IMR-90 (cell line): Measurements from ENCODE around the gene SOX12. TPM values are rescaled to one million over a fixed set of nuclear protein-coding genes. Genes with fewer than 3 reads are reported as not detected.

Experiments
- ATAC-seq: fragments of 200-7000 bp; cut with Tn5 transposase; 2 replicates; pipeline ENCODE4 v1.9.1; 2020; ENCODE audit warnings: low read depth, mild to moderate bottlenecking, moderate library complexity
- BruUV-seq: library from RNA; stranded (reverse); fragments of 400-500 nt; replicated peaks from 2 replicates; lab custom pipeline; 2021; lab: Mats Ljungman, UMichigan
- CTCF ChIA-PET: fragments of 300-600 bp; formaldehyde crosslinking; extraction: SDS; loops from one replicate; lab custom pipeline; 2021; ENCODE audit warnings: antibody characterized with exemption; lab: Yijun Ruan, JAX
- POLR2A ChIA-PET: fragments of 300-600 bp; sonication (Branson Sonifier 250); formaldehyde crosslinking; loops from one replicate; lab custom pipeline; 2022; ENCODE audit warnings: antibody characterized with exemption; ENCODE audit not compliant: unreplicated experiment; lab: Charles Lee
- DNase-seq: peaks from one replicate; pipeline ENCODE4 v3.0.0; 2013
- H2AFZ ChIP-seq: replicated peaks from 2 replicates; pipeline ENCODE3; 2013; ENCODE audit warnings: low read length, mild to moderate bottlenecking; ENCODE audit not compliant: poor library complexity
- H2AK5ac ChIP-seq: 2 replicates; pipeline ENCODE4 v1.6.1; 2013; ENCODE audit warnings: low read depth, low read length, inconsistent platforms
- H2AK9ac ChIP-seq: replicated peaks from 2 replicates; pipeline ENCODE3; 2013; ENCODE audit warnings: mild to moderate bottlenecking, low read depth, low read length, moderate library complexity; ENCODE audit not compliant: poor library complexity
- H2BK120ac ChIP-seq: 2 replicates; pipeline ENCODE4 v1.6.1; 2013; ENCODE audit warnings: low read depth, low read length, inconsistent platforms
- H2BK15ac ChIP-seq: 3 replicates; pipeline ENCODE4 v1.6.1; 2013; ENCODE audit warnings: low read depth, low read length, inconsistent platforms
- H2BK20ac ChIP-seq: 2 replicates; pipeline ENCODE4 v1.6.1; 2013; ENCODE audit warnings: low read depth, mild to moderate bottlenecking, inconsistent platforms, low read length, moderate library complexity
- H2BK5ac ChIP-seq: 2 replicates; pipeline ENCODE4 v1.6.1; 2013; ENCODE audit warnings: mild to moderate bottlenecking, low read depth, low read length, inconsistent platforms; ENCODE audit not compliant: poor library complexity, severe bottlenecking
- H3K14ac ChIP-seq: replicated peaks from 2 replicates; pipeline ENCODE4 v1.6.1; 2013; ENCODE audit warnings: low read depth, low read length, inconsistent platforms
- H3K18ac ChIP-seq: 2 replicates; pipeline ENCODE4 v1.6.1; 2013; ENCODE audit warnings: low read depth, low read length, control low read depth
- H3K23ac ChIP-seq: 2 replicates; pipeline ENCODE4 v1.6.1; 2013; ENCODE audit warnings: low read depth, low read length, inconsistent platforms
- H3K27ac ChIP-seq: 2 replicates; pipeline ENCODE4 v1.5.1; 2013; ENCODE audit warnings: mild to moderate bottlenecking, control low read depth, low read length; ENCODE audit not compliant: insufficient read depth
- H3K27me3 ChIP-seq: 2 replicates; pipeline ENCODE4 v1.6.1; 2013; ENCODE audit warnings: low read length; ENCODE audit not compliant: control insufficient read depth, insufficient read depth
- H3K36me3 ChIP-seq: 2 replicates; pipeline ENCODE4 v1.6.1; 2013; ENCODE audit warnings: low read length, mixed read lengths; ENCODE audit not compliant: control insufficient read depth, insufficient read depth
- H3K4ac ChIP-seq: 2 replicates; pipeline ENCODE4 v1.6.1; 2013; ENCODE audit warnings: low read depth, low read length, inconsistent platforms
- H3K4me1 ChIP-seq: 2 replicates; pipeline ENCODE4 v1.6.1; 2013; ENCODE audit warnings: low read length, mixed read lengths; ENCODE audit not compliant: control insufficient read depth, insufficient read depth
- H3K4me2 ChIP-seq: 2 replicates; pipeline ENCODE4 v1.6.1; 2013; ENCODE audit warnings: low read depth, mild to moderate bottlenecking, control low read depth, low read length, moderate library complexity
- H3K4me3 ChIP-seq: 2 replicates; pipeline ENCODE4 v1.5.1; 2013; ENCODE audit warnings: low read depth, mild to moderate bottlenecking, control low read depth, low read length, moderate library complexity; ENCODE audit not compliant: insufficient read depth
- H3K56ac ChIP-seq: 2 replicates; pipeline ENCODE4 v1.6.1; 2013; ENCODE audit warnings: low read length, inconsistent platforms; ENCODE audit not compliant: insufficient read depth; ENCODE audit errors: extremely low read depth
- H3K79me1 ChIP-seq, 2 experiments: 2 replicates each; pipeline ENCODE4 v1.6.1; 2013; ENCODE audit warnings: low read length in 2 of 2, inconsistent platforms in 1 of 2, low read depth in 1 of 2
- H3K9ac ChIP-seq: 2 replicates; pipeline ENCODE4 v1.6.1; 2013; ENCODE audit warnings: low read depth, low read length, control low read depth
- H3K9me1 ChIP-seq: 2 replicates; pipeline ENCODE4 v1.6.1; 2013; ENCODE audit warnings: low read length, inconsistent platforms; ENCODE audit not compliant: insufficient read depth
- H3K9me3 ChIP-seq: 2 replicates; pipeline ENCODE4 v1.6.1; 2013; ENCODE audit warnings: low read length; ENCODE audit not compliant: control insufficient read depth, insufficient read depth
- H4K20me1 ChIP-seq: 2 replicates; pipeline ENCODE4 v1.6.1; 2013; ENCODE audit warnings: low read length, inconsistent platforms; ENCODE audit not compliant: insufficient read depth
- H4K5ac ChIP-seq: 2 replicates; pipeline ENCODE4 v1.6.1; 2013; ENCODE audit warnings: mild to moderate bottlenecking, low read depth, low read length, control low read depth
- H4K8ac ChIP-seq, 2 experiments: 2 replicates each; pipeline ENCODE4 v1.6.1; 2013; ENCODE audit warnings: low read depth in 2 of 2, low read length in 2 of 2, control low read depth in 1 of 2, inconsistent platforms in 1 of 2
- H4K91ac ChIP-seq: 2 replicates; pipeline ENCODE4 v1.6.1; 2013; ENCODE audit warnings: low read depth, low read length, inconsistent platforms; ENCODE audit not compliant: insufficient read depth
- BHLHE40 ChIP-seq: fragments of 150-350 bp; IDR thresholded peaks from 2 replicates; pipeline ENCODE4 v1.6.1; 2016; ENCODE audit warnings: mild to moderate bottlenecking, low read depth, low read length
- CEBPB ChIP-seq: IDR thresholded peaks from 2 replicates; pipeline ENCODE4 v1.6.1; 2012; ENCODE audit warnings: low read depth, low read length, improper control_type of control experiment
- CHD1 ChIP-seq: IDR thresholded peaks from 2 replicates; pipeline ENCODE4 v1.6.1; 2012; ENCODE audit warnings: low read depth, low read length, improper control_type of control experiment
- CTCF ChIP-seq: conservative IDR thresholded peaks from 2 replicates; pipeline ENCODE4 v1.5.1; 2012; ENCODE audit warnings: mild to moderate bottlenecking, low read depth, low read length, improper control_type of control experiment
- ELK1 ChIP-seq: fragments of 150-350 bp; IDR thresholded peaks from 2 replicates; pipeline ENCODE4 v1.6.1; 2016; ENCODE audit warnings: low read depth, mild to moderate bottlenecking, low read length, moderate library complexity, borderline replicate concordance
- FOS ChIP-seq: fragments of 150-350 bp; IDR thresholded peaks from 2 replicates; pipeline ENCODE4 v1.6.1; 2016; ENCODE audit warnings: low read depth, low read length
- MAFK ChIP-seq: IDR thresholded peaks from 2 replicates; pipeline ENCODE4 v1.6.1; 2012; ENCODE audit warnings: low read depth, low read length, improper control_type of control experiment
- MAZ ChIP-seq: IDR thresholded peaks from 2 replicates; pipeline ENCODE4 v1.6.1; 2012; ENCODE audit warnings: low read depth, mild to moderate bottlenecking, low read length, improper control_type of control experiment, moderate library complexity, borderline replicate concordance
- MXI1 ChIP-seq: IDR thresholded peaks from 2 replicates; pipeline ENCODE4 v1.6.1; 2012; ENCODE audit warnings: low read depth, mild to moderate bottlenecking, low read length, moderate library complexity, borderline replicate concordance
- NFE2L2 ChIP-seq: fragments of 150-350 bp; IDR thresholded peaks from 2 replicates; pipeline ENCODE4 v1.6.1; 2016; ENCODE audit warnings: low read depth, mild to moderate bottlenecking, low read length
- POLR2A ChIP-seq: IDR thresholded peaks from 2 replicates; pipeline ENCODE4 v1.6.1; 2012; ENCODE audit warnings: mild to moderate bottlenecking, low read depth, low read length
- RAD21 ChIP-seq: IDR thresholded peaks from 2 replicates; pipeline ENCODE4 v1.6.1; 2012; ENCODE audit warnings: low read length, improper control_type of control experiment
- RCOR1 ChIP-seq: IDR thresholded peaks from 2 replicates; pipeline ENCODE4 v1.6.1; 2012; ENCODE audit warnings: mild to moderate bottlenecking, low read length, improper control_type of control experiment; ENCODE audit not compliant: insufficient replicate concordance
- RFX5 ChIP-seq: IDR thresholded peaks from 2 replicates; pipeline ENCODE4 v1.8.0; 2012; ENCODE audit warnings: low read depth, mild to moderate bottlenecking, low read length, moderate library complexity
- SMC3 ChIP-seq: fragments of 150-350 bp; IDR thresholded peaks from 2 replicates; pipeline ENCODE4 v1.6.1; 2016; ENCODE audit warnings: low read depth, mild to moderate bottlenecking, antibody characterized with exemption, low read length, moderate library complexity
- WGBS, 2 experiments: methylation state at CpG; one replicate each; pipeline versions ENCODE4 v1.1.5 to v1.1.7; 2013; ENCODE audit warnings: missing lambda C conversion rate in 2 of 2; ENCODE audit not compliant: insufficient read length in 1 of 2; ENCODE audit errors: extremely low coverage in 2 of 2; 5-methylcytosine and 5-hydroxymethylcytosine counted together
- dilution Hi-C: fragments of 300-500 bp; cut with HindIII; formaldehyde crosslinking; loops from one replicate; pipeline ENCODE4 v1.14.3; 2018; ENCODE audit warnings: low sequenced_read_pairs; ENCODE audit not compliant: unreplicated experiment
- in situ Hi-C: fragments of 300-500 bp; cut with MboI; formaldehyde crosslinking; loops from 3 replicates; pipeline ENCODE4 v1.14.3; 2019; ENCODE audit warnings: low sequenced_read_pairs, inconsistent platforms, mixed read lengths
- intact Hi-C: fragments of 100-400 bp; cut with micrococcal nuclease; formaldehyde crosslinking; loops from 2 replicates; pipeline ENCODE4 v1.10.0; 2022
- polyA plus RNA-seq, 3 experiments: library from polyadenylated mRNA; depleted of rRNA; stranded (reverse); fragments of >200 nt; gene quantifications; 2 replicates each; pipeline ENCODE4 v1.2.3, GENCODE V29; 2012; ENCODE audit warnings: low replicate concordance in 1 of 3
- total RNA-seq: library from RNA; depleted of rRNA; stranded (reverse); fragments of >200 nt; gene quantifications from 2 replicates; pipeline ENCODE4 v1.2.3, GENCODE V29; 2012

SOX12 gene
- total and polyA plus RNA-seq, 2 of the 4 experiments (the other 2 are of a cell fraction) = 1.1 to 6.2 TPM

- no peaks in the 10 kb centered on the region for H3K9me3 ChIP-seq
- H2AK5ac ChIP-seq = peak overlapping the region; percentile 48; the same call in 1 of the 2 replicates
- no peak overlapping the region for H3K4me3 ChIP-seq
- no peak overlapping the region for H3K18ac ChIP-seq
- no peak overlapping the region for H2BK15ac ChIP-seq
- peak overlapping the region; percentile 60 for H4K91ac ChIP-seq
- H3K36me3 ChIP-seq = peaks cover 10% of the 10 kb centered on the region
- H3K14ac ChIP-seq = no peak overlapping the region
- ChIA-PET POLR2A (no interaction called here), CTCF (interaction anchor here (0.6 to 2.1 kb wide), 5 partner anchors 9 to 313 kb away, joined by 3 to 9 read pairs (median 4); no protein-coding TSS in a partner anchor)
- in situ Hi-C loops (loop anchor here (5.0 to 10.0 kb wide), 4 partner anchors 78 to 380 kb away; partner anchors contain the start of gene SRXN1), intact Hi-C loops (loop anchor here (1.0 to 5.0 kb wide), 6 partner anchors 77 to 384 kb away; partner anchors contain the start of gene CSNK2A1), dilution Hi-C loops (no loop called here)
- H4K8ac ChIP-seq = no peak overlapping the region
- peak overlapping the region; percentile 69; the same call in 1 of the 2 replicates for H3K4ac ChIP-seq
- 0% methylated on average over 2 of the region's 14 CpGs; no CpG with 5 or more reads in 1 of the 2 experiments for WGBS, 2 experiments
- no peaks in the 10 kb centered on the region for H4K20me1 ChIP-seq
- H3K4me1 ChIP-seq = peaks cover 4% of the 10 kb centered on the region; the same call in 1 of the 2 replicates
- peak; percentile 67 for DNase-seq
- H2AFZ ChIP-seq = peak overlapping the region; percentile 68
- H3K23ac ChIP-seq = no peak overlapping the region
- no peak overlapping the region; the same call in 1 of the 2 replicates for H4K5ac ChIP-seq
- no peak overlapping the region for H3K56ac ChIP-seq
- peak overlapping the region; percentile 92 for H2AK9ac ChIP-seq
- BruUV-seq = no TSS peak
- H2BK5ac ChIP-seq = no peak overlapping the region
- H3K9ac ChIP-seq = no peak overlapping the region
- peaks cover 2% of the 10 kb centered on the region; the same call in 1 of the 2 replicates for H3K9me1 ChIP-seq
- no peaks in the 10 kb centered on the region for H3K27me3 ChIP-seq
- H3K79me1 ChIP-seq = peaks cover 0 to 6% of the 10 kb centered on the region in 2 experiments; a peak in 2 of 4 replicates
- no peak overlapping the region for H3K27ac ChIP-seq
- no peak overlapping the region for H3K4me2 ChIP-seq
- no peak overlapping the region for H2BK120ac ChIP-seq
- H2BK20ac ChIP-seq = peak overlapping the region; percentile 24; the same call in 1 of the 2 replicates
- peak; percentile 97 for ATAC-seq
- no peak for TF ChIP-seq MXI1
- no peak for TF ChIP-seq MAFK
- no peak for TF ChIP-seq BHLHE40
- peak; percentile 99 for TF ChIP-seq RAD21
- TF ChIP-seq CEBPB = no peak
- TF ChIP-seq POLR2A = peak; percentile 56; the same call in 1 of the 2 replicates
- no peak for TF ChIP-seq RFX5
- TF ChIP-seq FOS = no peak
- TF ChIP-seq SMC3 = peak; percentile 89
- TF ChIP-seq MAZ = peak; percentile 100
- no peak for TF ChIP-seq CHD1
- no peak for TF ChIP-seq RCOR1
- TF ChIP-seq ELK1 = no peak
- peak; percentile 97 for TF ChIP-seq CTCF
- TF ChIP-seq NFE2L2 = no peak
Observed at GRCh38 chr20:354298-354977, 29.1 kb downstream of the SOX12 start.
